ENCODE results near the gene ADAM8.

The ADAM8 gene

GRCh38 chr10:133249975-133250754, 26.5 kb downstream of the ADAM8 start:
- Histone ChIP-seq H3K4me3 (no peak overlapping the region), H3K27ac (no peak overlapping the region)
- DNase-seq (ENCODE audit: low spot score) = no peak
- TF ChIP-seq CTCF (IDR thresholded peaks at IDR 0.05) = no peak

- no peak for DNase-seq (ENCODE audit: low spot score)
- no peak overlapping the region for H3K4me3 ChIP-seq
- no peak for TF ChIP-seq CTCF (IDR thresholded peaks at IDR 0.05)
- no peak overlapping the region for H3K27ac ChIP-seq
Measured at GRCh38 chr10:133249094-133249780, 27.4 kb downstream of the ADAM8 start.

DNA sequence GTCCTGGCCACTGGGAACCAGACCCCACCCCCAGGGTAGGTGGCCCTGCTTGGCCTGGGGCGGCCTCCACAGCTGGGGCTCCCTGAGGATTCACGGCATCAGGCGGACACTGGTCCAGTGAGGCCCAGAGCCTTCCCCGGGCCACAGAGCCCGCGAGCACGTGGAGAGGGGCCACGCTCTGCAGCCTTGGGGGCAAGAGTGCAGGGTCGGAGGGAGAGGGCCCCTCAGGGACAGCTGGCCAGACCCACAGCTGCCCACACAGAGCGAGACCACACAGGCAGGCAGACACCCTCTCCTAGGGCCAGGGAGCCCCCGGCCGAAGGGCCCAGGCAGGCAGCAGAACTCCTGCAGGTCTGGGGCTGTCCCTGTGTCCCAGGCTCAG, 28.3 kb downstream of the ADAM8 start:
- DNase-seq (ENCODE audit: low spot score) = no peak
- Histone ChIP-seq H3K4me3 (no peak overlapping the region), H3K27ac (no peak overlapping the region)
- TF ChIP-seq CTCF (IDR thresholded peaks at IDR 0.05) = no peak

- Histone ChIP-seq H3K27ac (no peak overlapping the region), H3K4me3 (no peak overlapping the region)
- no peak for TF ChIP-seq CTCF (IDR thresholded peaks at IDR 0.05)
- DNase-seq (ENCODE audit: low spot score) = no peak
Measured at GRCh38 chr10:133247681-133248333, 28.9 kb downstream of the ADAM8 start.

GRCh38 chr10:133246236-133246626, 30.4 kb downstream of the ADAM8 start:
- no peak for TF ChIP-seq CTCF (IDR thresholded peaks at IDR 0.05)
- DNase-seq (ENCODE audit: low spot score) = no peak
- H3K27ac ChIP-seq = no peak overlapping the region

DNA sequence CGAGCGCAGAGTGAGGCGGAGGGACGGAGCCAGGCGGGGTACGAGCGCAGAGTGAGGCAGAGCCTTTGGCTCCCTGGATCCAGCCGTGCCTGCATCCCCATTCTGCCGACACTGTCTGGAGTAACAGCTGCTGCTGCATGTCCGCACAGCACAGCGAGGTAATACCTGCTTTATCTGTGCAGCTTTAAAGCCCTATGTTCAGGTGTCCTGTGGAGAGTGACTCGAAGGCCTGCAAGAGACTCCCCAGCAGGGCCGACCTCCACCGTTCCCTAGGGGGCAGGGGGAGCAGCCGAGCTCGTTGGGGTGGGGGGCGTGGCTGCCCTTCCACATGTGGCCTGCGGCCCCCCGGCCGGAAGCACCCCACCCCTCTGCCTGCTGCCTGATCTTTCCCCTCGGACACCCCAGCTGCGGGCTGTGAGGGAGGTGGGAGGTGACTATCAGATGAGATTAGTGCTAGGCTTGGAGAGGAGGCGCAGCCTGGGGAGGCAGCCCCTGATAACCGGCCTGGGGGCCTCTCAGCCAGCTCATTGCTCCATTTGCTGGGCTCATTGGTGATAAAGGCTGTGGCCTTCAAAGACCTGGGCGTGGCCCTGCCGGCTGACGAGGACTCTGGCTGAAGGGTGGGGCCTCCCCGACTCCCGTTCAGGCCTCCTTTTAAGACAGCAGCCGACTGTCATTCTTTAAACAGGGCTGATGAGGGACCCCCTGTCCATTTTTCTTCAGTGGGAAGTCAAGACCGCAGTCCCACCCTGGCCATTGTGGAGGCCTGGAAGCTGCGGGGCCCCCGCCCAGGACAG, 31.0 kb downstream of the ADAM8 start:
- no peak for DNase-seq (ENCODE audit: low spot score)

More at GRCh38 chr10:133246236-133246626, 30.4 kb downstream of the ADAM8 start:
- no peak overlapping the region for H3K4me3 ChIP-seq

More for the DNA sequence above, 31.0 kb downstream of the ADAM8 start:
- H3K27ac ChIP-seq = no peak overlapping the region
- H3K4me3 ChIP-seq = no peak overlapping the region
- no peak for TF ChIP-seq CTCF (IDR thresholded peaks at IDR 0.05)

Data from coronary artery (tissue), 2 donors.